Spleen (tissue), 11 donors: ENCODE measurements around the gene SFXN2. TPM values are rescaled to one million over a fixed set of nuclear protein-coding genes. Genes with fewer than 3 reads are reported as not detected.

Experiments
- DNase-seq: peaks from one replicate; pipeline ENCODE4 v3.0.0-alpha.2; 2020
- H3K27ac ChIP-seq, 8 donors: fragments of 200-600 bp; sonication (generic) in 7 of 8; 1 replicate in 4 of 8; 2 replicates in 4 of 8; pipeline versions ENCODE4 v1.5.0 to v1.8.0; 2016 to 2021; ENCODE audit warnings: inconsistent platforms in 4 of 8, mild to moderate bottlenecking in 4 of 8, moderate library complexity in 1 of 8
- H3K27me3 ChIP-seq, 7 donors: fragments of 200-600 bp; sonication (generic) in 6 of 7; replicated peaks in 1 of 7; 1 replicate in 4 of 7; 2 replicates in 3 of 7; pipeline versions ENCODE4 v1.5.0 to v1.8.0; 2016 to 2021; ENCODE audit warnings: inconsistent platforms in 3 of 7, mild to moderate bottlenecking in 1 of 7
- H3K36me3 ChIP-seq, 6 donors: fragments of 200-600 bp; sonication (generic) in 5 of 6; 1 replicate in 4 of 6; 2 replicates in 2 of 6; pipeline versions ENCODE4 v1.5.0 to v1.8.0; 2016 to 2021; ENCODE audit warnings: inconsistent platforms in 2 of 6
- H3K4me1 ChIP-seq, 6 donors: fragments of 200-600 bp; sonication (generic) in 5 of 6; 1 replicate in 3 of 6; 2 replicates in 3 of 6; pipeline versions ENCODE4 v1.5.0 to v1.8.0; 2016 to 2021; ENCODE audit warnings: inconsistent platforms in 3 of 6
- H3K4me3 ChIP-seq, 8 donors: fragments of 200-600 bp; sonication (generic) in 7 of 8; 1 replicate in 4 of 8; 2 replicates in 4 of 8; pipeline versions ENCODE4 v1.5.0 to v1.8.0; 2016 to 2021; ENCODE audit warnings: inconsistent platforms in 4 of 8, mild to moderate bottlenecking in 4 of 8, moderate library complexity in 2 of 8
- H3K9me3 ChIP-seq, 8 donors: fragments of 200-600 bp; sonication (generic) in 7 of 8; 1 replicate in 4 of 8; 2 replicates in 4 of 8; pipeline versions ENCODE4 v1.5.0 to v1.8.0; 2016 to 2021; ENCODE audit warnings: inconsistent platforms in 4 of 8
- CTCF ChIP-seq, 11 experiments: fragments of 200-600 bp in 7 of 11; fragments of 450-650 bp in 4 of 11; sonication (generic) in 4 of 11; IDR thresholded peaks in 8 of 11; conservative IDR thresholded peaks in 3 of 11; 1 replicate in 7 of 11; 2 replicates in 4 of 11; pipeline versions ENCODE4 v1.4.0 to v1.8.0; 2016 to 2021; ENCODE audit warnings: antibody characterized with exemption in 11 of 11, inconsistent platforms in 4 of 11, mild to moderate bottlenecking in 1 of 11
- POLR2A ChIP-seq, 3 donors: fragments of 450-650 bp; IDR thresholded peaks; one replicate each; pipeline ENCODE4 v1.5.1; 2017; ENCODE audit warnings: antibody characterized with exemption in 3 of 3, mild to moderate bottlenecking in 1 of 3
- POLR2AphosphoS5 ChIP-seq, 3 donors: sonication (generic); formaldehyde crosslinking; IDR thresholded peaks; one replicate each; pipeline ENCODE4 v1.5.1; 2017; ENCODE audit warnings: antibody characterized with exemption in 3 of 3
- WGBS, 5 donors: extraction: QIAGEN DNeasy Blood & Tissue Kit in 3 of 5; methylation state at CpG; one replicate each; pipeline versions ENCODE4 v1.1.5 to v1.1.7; 2013 to 2018; 5-methylcytosine and 5-hydroxymethylcytosine counted together
- intact Hi-C: fragments of 100-400 bp; cut with DNase I; formaldehyde crosslinking; loops from one replicate; pipeline ENCODE4 v1.15.0; 2023; ENCODE audit warnings: low total_unique reads
- polyA plus RNA-seq, 3 donors: library from polyadenylated mRNA; stranded (reverse); fragments of 200-250 nt; gene quantifications; one replicate each; pipeline ENCODE4 v1.2.1, GENCODE V29; 2013
- total RNA-seq, 7 donors: library from RNA; depleted of rRNA in 3 of 7; stranded (reverse); fragments of >200 nt in 3 of 7; fragmentation: NEBNext Ultra II Directional in 4 of 7; extraction: Animal tissue kit (Norgen Biotek cat#: 25700) in 4 of 7; gene quantifications; one replicate each; pipeline versions ENCODE4 v1.1.0 to v1.2.1, GENCODE V29; 2016 to 2021
- donor health status: healthy with polysubstance abuse.
- donor health status: DM: no; HTN: no; CAD: no; lungs with moderate emphysema.
- donor health status: DM: no; HTN: no; CAD: no.
- donor health status: Bipolar disorder and iron deficiency.
- donor health status: healthy.
- donor health status: DM: no; HTN: no; CAD: no.
- donor health status: DM: yes; HTN: yes; CAD: no.

Gene SFXN2
- total and polyA plus RNA-seq, 10 donors: 3.0 to 12.8 (median 9.8) TPM

GRCh38 chr10:102761981-102762380, 47.5 kb downstream of the SFXN2 start:
- Histone ChIP-seq H3K27ac (peak overlapping the region in 2 of 8 donors; percentile 46 to 53), H3K4me3 (no peak overlapping the region), H3K27me3 (no peaks in the 10 kb centered on the region), H3K9me3 (peaks cover 0 to 5% (median 0%) of the 10 kb centered on the region in 8 donors), H3K36me3 (peaks cover 0 to 62% (median 3%) of the 10 kb centered on the region in 6 donors), H3K4me1 (peaks cover 6 to 81% (median 31%) of the 10 kb centered on the region in 6 donors)
- WGBS, 5 donors: 92 to 96% (median 95%) methylated on average over 4 of the region's 4 CpGs
- TF ChIP-seq POLR2A (IDR thresholded peaks at IDR 0.05) (no peak), CTCF (IDR thresholded peaks at IDR 0.05 in 8 of 11, conservative IDR thresholded peaks at IDR 0.05 in 3 of 11) (no peak), POLR2AphosphoS5 (IDR thresholded peaks at IDR 0.05) (no peak)
- intact Hi-C loops: no loop called here
- DNase-seq: no peak

- TF ChIP-seq CTCF (IDR thresholded peaks at IDR 0.05 in 8 of 11, conservative IDR thresholded peaks at IDR 0.05 in 3 of 11) (no peak), POLR2AphosphoS5 (IDR thresholded peaks at IDR 0.05) (no peak), POLR2A (IDR thresholded peaks at IDR 0.05) (no peak)
- no peak for DNase-seq
- Histone ChIP-seq H3K4me3 (no peak overlapping the region), H3K9me3 (peaks cover 0 to 5% (median 0%) of the 10 kb centered on the region in 8 donors), H3K27ac (peak overlapping the region in 4 of 8 donors; percentile 11 to 53 (median 36)), H3K27me3 (no peaks in the 10 kb centered on the region), H3K4me1 (peaks cover 10 to 81% (median 34%) of the 10 kb centered on the region in 6 donors), H3K36me3 (peaks cover 0 to 62% (median 3%) of the 10 kb centered on the region in 6 donors)
- 77 to 91% (median 82%) methylated on average over 7 of the region's 7 CpGs for WGBS, 5 donors
- intact Hi-C loops: no loop called here
These were observed 48.1 kb downstream of the SFXN2 start for GRCh38 chr10:102762401-102763015.

- WGBS, 5 donors: 81 to 91% (median 90%) methylated on average over 7 of the region's 7 CpGs
- H3K27me3 ChIP-seq: no peaks in the 10 kb centered on the region
- intact Hi-C loops: no loop called here
- H3K4me3 ChIP-seq: no peak overlapping the region
- no peak for DNase-seq
- H3K9me3 ChIP-seq: peaks cover 0 to 5% (median 0%) of the 10 kb centered on the region in 8 donors
- H3K36me3 ChIP-seq: peaks cover 0 to 62% (median 3%) of the 10 kb centered on the region in 6 donors
- H3K27ac ChIP-seq: peak overlapping the region in 4 of 8 donors; percentile 11 to 53 (median 36)
- H3K4me1 ChIP-seq: peaks cover 10 to 81% (median 35%) of the 10 kb centered on the region in 6 donors
- TF ChIP-seq CTCF (IDR thresholded peaks at IDR 0.05 in 8 of 11, conservative IDR thresholded peaks at IDR 0.05 in 3 of 11) (no peak), POLR2A (IDR thresholded peaks at IDR 0.05) (no peak), POLR2AphosphoS5 (IDR thresholded peaks at IDR 0.05) (no peak)
These were observed 48.7 kb downstream of the SFXN2 start for GRCh38 chr10:102763037-102763607.

GRCh38 chr10:102764470-102765161, 50.2 kb downstream of the SFXN2 start:
- H3K27ac ChIP-seq: peak overlapping the region in 5 of 8 donors; percentile 3 to 53 (median 29)
- intact Hi-C loops: no loop called here
- peaks cover 0 to 3% (median 0%) of the 10 kb centered on the region in 8 donors for H3K9me3 ChIP-seq
- peaks cover 14 to 82% (median 34%) of the 10 kb centered on the region in 6 donors for H3K4me1 ChIP-seq
- H3K36me3 ChIP-seq: peaks cover 0 to 57% (median 3%) of the 10 kb centered on the region in 6 donors
- WGBS, 5 donors: 70 to 78% (median 77%) methylated on average over 6 of the region's 6 CpGs
- no peak for DNase-seq
- H3K4me3 ChIP-seq: no peak overlapping the region
- TF ChIP-seq POLR2AphosphoS5 (IDR thresholded peaks at IDR 0.05) (no peak), POLR2A (IDR thresholded peaks at IDR 0.05) (no peak), CTCF (IDR thresholded peaks at IDR 0.05 in 8 of 11, conservative IDR thresholded peaks at IDR 0.05 in 3 of 11) (no peak)
- H3K27me3 ChIP-seq: no peaks in the 10 kb centered on the region
